Left cardiac atrium (tissue), 4 donors: ENCODE measurements around the gene SH2D3C. TPM values are rescaled to one million over a fixed set of nuclear protein-coding genes. Genes with fewer than 3 reads are reported as not detected.

Source experiments
- ATAC-seq, 2 donors: fragments of 200-7000 bp; cut with Tn5 transposase; one replicate each; pipeline ENCODE4 v1.9.1; 2020; ENCODE audit warnings: mild to moderate bottlenecking in 2 of 2, moderate library complexity in 2 of 2
- DNase-seq: peaks from one replicate; pipeline ENCODE4 v3.0.0-alpha.2; 2020
- intact Hi-C, 2 donors: fragments of 100-400 bp; cut with DNase I; formaldehyde crosslinking; loops; one replicate each; pipeline versions ENCODE4 v1.14.1 to v1.15.1; 2022 to 2023
- total RNA-seq, 2 donors: library from RNA; stranded (reverse); fragmentation: NEBNext Ultra II Directional; extraction: Animal tissue kit (Norgen Biotek cat#: 25700); gene quantifications; one replicate each; pipeline ENCODE4 v1.2.1, GENCODE V29; 2021
- donor health status: DM: no; HTN: yes; CAD: no.
- donor health status: DM: no; HTN: yes; CAD: no; lungs with severe emphysema.
- donor health status: DM: yes; HTN: yes; CAD: no.
- donor health status: Dilated cardiomyopathy.

SH2D3C gene
- total RNA-seq, 2 donors from 2014 or later = 18.4 to 21.5 TPM

DNA sequence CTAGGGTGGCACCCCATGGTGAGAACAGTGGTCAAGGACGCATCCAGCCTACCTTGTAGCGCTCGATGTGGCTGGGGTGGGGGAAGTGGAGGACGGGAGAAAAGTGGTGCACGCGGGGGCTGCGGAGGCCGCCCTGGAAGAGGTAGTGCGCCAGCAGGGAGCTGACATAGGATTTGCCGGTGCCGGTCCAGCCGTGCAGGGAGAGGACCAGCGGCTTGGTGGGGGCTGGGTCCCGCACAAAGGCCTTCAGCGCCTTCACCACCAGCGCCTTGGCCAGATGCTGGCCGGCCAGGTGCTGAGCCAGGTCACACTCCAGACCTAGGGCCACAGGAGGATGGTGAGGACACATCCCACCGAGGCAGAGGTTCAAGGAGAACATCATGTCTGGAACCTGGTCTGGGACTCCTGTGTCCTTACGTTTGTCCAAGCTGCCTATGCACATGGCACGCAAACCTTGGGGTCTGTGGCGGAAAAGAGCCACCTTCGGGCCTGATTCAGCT is 44.2 kb downstream of the SH2D3C start:
- intact Hi-C loops = loop anchor here in 1 of 2 donors (1.0 to 2.0 kb wide), 2 partner anchors 51 to 144 kb away; no protein-coding TSS in a partner anchor
- DNase-seq = no peak
- no peak for ATAC-seq

DNA sequence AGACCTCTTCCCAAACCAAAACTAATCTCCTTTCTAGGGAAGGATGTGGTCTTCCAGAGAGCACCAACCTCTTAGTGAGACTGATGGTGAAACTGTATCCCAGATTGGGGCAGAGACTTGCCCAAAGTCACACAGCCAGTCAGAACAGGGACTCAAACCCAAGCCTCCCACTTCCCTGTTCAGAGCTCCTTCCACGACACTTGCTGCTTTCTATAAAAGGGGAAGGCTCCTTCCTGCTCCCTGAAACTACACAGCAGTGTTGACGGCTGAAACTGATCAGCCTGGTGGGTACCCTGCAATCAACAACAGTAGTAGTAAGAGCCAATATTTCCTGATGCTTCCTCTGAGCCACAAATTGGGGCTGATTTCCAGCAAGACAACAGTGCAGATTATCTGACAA is 44.9 kb downstream of the SH2D3C start:
- ATAC-seq (no peak), DNase-seq (no peak)
- intact Hi-C loops = loop anchor here in 1 of 2 donors (1.0 to 2.0 kb wide), 2 partner anchors 51 to 143 kb away; no protein-coding TSS in a partner anchor

DNA sequence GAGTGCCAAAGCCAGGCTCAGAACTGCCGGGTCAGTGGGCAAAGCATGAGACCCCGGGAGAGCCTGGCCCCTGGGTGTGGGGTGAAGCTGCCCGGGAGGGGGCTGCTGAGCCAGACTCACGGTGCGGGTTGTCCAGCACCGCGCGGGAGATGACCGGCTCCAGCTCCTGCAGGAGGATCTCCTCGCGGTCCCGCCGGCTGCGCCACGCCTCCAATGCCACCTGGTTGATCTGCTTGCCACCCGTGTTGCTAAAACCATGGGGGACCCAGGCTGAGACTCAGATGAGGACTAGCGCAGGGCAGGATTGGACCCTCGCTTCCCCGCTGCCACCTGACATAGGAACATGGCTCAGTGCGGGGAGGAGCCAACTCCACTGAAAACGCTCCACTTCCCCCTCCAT is 46.0 kb downstream of the SH2D3C start:
- DNase-seq = no peak
- no peak for ATAC-seq
- intact Hi-C loops = no loop called here

DNA sequence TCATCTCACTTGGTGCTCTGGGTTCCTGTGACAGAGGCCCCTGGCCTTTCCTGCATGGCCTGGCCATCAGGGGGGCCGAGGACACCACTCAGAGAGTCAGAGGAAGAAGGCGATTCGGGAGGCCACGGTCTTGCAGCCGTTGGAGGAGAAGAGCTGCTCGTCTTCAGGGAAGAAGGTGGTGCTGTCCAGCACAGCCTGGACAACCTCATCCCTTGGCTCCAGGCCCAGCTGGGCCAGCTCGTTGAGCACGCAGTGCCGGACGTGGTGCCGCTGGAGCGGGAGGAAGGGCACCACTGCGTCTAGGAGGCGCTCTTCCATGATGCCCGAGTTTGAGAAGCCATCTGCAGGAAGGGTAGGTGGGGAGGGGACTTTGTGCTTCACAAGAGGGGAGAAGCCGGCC is 46.5 kb downstream of the SH2D3C start:
- ATAC-seq (no peak), DNase-seq (no peak)
- intact Hi-C loops = no loop called here

DNA sequence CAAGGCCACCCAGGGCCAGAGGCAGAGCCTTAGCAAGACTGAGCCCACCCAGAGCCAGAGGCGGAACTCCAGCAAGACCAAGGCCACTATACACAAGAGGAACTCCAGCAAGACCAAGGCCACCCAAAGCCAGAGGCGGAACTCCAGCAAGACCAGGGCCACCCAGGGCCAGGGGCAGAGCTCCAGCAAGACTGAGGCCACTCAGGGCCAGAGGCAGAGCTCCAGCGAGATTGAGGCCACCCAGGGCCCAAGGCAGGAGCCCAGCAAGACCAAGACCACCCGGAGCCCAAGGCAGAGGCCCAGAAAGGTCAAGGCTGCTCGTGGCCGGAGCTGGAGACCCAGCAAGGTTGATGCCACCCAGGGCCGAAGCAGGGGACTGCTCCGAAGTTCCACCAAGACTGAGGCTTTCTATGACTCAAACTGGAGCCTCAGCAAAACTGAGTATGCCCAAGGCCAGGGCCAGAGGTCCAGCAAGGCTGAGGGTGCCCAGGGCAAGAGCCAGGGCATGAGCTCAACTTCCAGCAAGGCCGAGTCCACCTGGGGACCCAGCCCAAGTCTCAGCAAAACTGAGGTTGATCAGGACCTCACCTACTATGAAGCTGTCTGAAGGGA is 47.6 kb downstream of the SH2D3C start:
- intact Hi-C loops = no loop called here
- no peak for DNase-seq
- ATAC-seq = no peak

DNA sequence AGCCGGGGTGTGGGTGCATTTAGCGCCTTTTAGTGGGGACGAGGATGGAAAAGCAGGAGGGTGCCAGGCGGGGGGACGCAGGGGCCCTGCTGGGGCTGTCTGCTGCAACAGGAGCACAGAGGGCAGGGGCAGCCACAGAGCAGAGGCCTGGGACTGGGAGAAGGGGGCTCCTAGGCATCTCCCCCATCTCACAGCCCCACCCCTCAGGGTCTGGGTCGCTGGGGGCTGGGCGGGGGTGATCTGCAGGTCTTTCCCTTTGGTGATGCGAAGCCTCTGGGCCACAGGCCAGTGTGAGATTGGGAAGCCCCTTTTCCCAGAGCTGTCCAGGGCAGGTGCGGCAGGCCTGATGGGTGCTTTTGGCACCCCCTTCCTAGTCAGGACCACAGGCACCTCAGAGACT is 48.2 kb downstream of the SH2D3C start:
- DNase-seq = no peak
- intact Hi-C loops = no loop called here
- no peak for ATAC-seq

DNA sequence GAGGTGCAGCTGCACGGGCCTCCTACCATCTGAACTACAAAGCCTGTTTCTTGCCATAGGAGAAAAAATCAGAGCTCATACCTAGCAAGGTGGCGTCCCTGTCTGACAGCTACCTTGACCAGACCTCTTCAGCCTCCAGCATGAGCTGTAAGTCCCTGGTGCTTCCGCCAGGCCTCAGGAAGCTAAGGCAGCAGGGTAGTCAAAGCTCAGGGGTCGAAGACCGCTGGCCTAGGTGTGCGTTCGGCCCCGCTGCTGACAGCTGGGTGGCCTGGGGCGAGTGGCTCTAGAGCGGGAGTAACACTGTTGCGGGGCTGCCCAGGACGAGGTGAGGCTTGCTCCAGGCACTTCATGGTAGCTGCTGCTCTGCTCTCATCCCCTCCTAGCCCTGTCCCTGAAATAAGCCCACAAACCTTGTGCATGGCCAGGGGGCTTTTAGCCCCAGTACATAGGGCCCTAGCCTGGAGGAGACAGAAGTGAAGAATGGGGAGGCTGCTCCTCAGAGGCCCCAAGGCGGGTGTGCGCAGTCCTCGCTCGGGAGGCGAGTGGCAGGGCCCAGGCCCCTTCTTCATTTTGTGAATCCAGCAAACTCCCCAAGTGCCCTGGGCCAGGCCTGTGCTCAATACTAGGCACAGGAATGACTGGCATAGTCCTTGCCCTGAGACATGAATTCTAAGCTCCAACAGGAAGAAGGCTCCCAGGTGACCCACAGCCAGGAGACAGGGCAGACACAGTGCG is 48.8 kb downstream of the SH2D3C start:
- ATAC-seq (no peak), DNase-seq (no peak)
- intact Hi-C loops = loop anchor here in 1 of 2 donors (5.0 kb wide), 1 partner anchor 137 kb away; no protein-coding TSS in a partner anchor

DNA sequence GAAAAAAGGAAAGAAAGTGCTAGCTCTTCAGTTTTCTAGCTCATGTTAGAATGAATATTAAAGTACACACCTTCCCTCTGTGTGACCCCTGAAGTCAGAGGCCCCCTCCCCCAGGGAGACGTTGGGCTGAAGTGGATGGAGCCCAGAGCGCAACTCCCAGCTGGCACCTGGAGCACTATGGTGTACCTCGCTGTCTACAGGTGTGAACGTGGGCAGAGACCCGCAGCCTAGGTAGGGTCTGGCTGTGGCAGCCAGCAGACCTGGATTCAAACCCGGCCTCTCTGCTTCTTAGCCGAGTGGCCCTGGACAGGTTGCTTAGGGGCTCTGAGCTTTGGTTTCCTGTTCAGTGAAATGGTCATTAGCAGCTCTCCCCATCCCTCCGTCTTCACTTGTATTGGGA is 49.7 kb downstream of the SH2D3C start:
- DNase-seq (no peak), ATAC-seq (no peak)
- intact Hi-C loops = loop anchor here in 1 of 2 donors (5.0 kb wide), 1 partner anchor 137 kb away; no protein-coding TSS in a partner anchor

DNA sequence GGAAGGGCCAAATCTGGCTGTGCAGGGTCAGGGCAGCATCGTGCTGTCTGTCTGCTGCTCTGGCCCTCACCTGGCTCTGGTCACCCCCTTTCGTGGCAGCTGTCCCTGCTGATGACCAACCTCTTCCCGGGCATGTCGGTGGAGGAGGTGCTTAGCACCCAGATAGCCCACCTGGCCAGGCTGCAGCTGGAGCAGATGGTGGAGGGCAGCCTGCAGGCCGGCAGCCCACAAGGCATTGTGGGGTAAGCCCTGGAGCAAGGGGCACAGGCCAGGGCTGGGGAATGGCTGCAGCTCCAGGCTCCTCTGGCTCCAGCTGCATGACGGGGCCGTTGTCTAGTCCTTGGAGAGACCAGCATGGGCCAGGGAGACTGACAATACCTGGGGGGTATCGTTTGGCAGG is 51.6 kb downstream of the SH2D3C start:
- no peak for ATAC-seq
- intact Hi-C loops = loop anchor here in 1 of 2 donors (5.0 kb wide), 1 partner anchor 135 kb away; no protein-coding TSS in a partner anchor

DNA sequence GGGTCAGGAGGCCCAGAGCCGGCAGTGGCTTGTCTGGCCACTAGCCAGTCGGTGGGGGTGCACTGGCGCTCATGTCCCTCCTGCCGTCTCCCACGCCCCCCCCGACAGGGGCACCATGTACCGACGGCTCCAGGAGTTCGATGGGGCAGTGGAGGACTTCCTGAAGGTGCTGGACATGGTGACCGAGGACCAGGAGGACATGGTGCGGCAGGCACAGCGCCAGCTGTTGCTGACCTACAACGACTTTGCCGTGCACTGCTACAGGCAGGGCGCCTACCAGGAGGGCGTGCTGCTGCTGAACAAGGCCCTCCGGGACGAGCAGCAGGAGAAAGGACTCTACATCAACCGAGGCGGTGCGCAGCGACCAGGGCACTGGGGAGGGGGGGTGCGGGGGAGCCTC is 54.5 kb downstream of the SH2D3C start:
- ATAC-seq (peak; percentile 20 to 21), DNase-seq (no peak)
- intact Hi-C loops = no loop called here

More for the DNA sequence above, 51.6 kb downstream of the SH2D3C start:
- no peak for DNase-seq

DNA sequence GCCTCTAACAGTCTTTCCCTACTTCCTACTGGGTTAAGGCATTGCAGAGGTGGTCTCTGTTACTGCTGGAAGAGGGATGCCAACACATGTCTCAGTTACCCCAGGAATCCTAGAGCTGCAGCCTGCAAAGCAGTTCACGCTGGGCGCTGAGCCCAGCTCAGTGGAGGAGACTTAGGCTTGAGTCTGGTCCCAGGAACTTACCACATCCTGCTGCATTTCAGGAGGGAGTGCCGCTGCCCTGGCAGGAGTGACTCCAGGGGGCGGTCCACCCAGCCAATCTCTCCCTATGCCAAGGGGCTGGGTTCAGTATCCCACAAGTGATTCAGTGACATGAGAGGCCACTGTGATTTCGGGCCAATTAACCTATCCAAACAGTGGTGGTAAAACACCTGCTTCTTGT is 55.0 kb downstream of the SH2D3C start:
- peak; percentile 27 to 64 for ATAC-seq

DNA sequence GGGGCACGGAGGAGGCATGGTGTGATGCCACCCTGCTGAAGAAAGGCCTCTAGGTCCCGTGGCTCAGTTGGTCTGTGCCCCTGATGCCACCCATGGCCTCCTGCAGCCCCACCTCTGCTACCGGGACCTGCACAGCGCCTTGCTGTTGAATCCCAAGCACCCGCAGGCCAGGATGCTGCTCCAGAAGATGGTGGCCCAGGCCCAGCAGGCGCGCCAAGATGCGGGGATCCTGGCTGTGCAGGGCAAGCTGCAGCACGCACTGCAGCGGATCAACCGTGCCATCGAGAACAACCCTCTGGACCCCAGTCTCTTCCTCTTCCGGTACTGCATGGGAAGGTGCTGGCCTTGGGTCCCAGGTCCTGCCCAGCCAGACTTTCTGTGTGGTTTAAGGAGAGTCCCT is 55.5 kb downstream of the SH2D3C start:
- intact Hi-C loops = no loop called here
- DNase-seq = no peak
- ATAC-seq = no peak

More for the DNA sequence above, 55.0 kb downstream of the SH2D3C start:
- DNase-seq = no peak
- intact Hi-C loops = no loop called here

DNA sequence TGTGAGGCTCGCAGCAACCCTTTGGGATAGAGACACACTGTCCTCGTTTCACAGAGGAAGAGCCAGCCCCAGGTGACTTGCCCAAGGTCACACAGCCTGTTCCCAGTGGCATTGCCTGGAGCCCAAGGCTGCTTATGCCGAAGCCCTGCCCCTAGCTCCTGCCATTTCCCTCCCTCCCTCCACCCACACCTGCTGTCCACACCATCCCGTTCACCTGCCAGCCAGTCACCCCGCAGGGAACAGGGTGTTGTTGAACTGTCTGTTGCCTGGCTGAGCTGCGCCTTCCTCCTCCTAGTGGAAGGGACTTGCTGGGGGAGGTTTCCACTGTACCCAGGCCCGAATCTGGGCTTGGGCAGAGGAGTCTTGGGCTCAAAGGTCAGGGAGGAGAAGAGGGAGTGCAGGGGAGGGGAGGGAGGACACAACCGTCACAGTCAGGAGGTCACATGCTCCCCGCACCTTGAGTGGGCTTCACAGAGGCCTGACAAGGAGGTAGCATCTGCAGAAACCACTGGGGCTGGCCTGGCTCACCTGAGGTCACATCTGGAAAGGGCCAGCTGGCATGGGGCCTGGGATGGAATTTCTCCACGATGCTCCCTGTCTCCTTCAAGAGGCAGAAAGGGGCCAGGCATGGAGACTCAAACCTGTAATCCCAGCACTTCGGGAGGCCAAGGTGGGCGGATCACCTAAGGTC is 56.3 kb downstream of the SH2D3C start:
- DNase-seq (no peak), ATAC-seq (no peak)
- intact Hi-C loops = no loop called here

DNA sequence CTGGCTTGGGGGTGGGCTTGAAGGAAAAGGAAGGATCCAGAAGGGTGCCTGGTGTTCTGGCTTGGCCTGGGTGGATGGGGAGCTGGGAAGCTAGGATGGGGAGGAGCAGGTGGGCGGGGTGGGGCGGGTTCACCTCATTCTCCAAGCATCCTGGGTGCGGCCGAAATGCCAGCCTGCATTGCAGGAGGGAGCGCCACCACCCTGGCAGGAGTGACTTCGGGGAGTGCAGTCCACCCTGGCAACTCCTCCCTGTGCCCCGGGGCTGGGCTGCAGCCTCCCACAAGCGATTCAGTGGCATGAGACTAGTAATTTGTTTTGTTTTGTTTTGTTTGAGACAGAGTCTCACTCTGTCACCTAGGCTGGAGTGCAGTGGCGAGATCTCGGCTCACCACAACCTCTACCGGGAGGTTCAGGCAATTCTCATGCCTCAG is 57.1 kb downstream of the SH2D3C start:
- DNase-seq (no peak), ATAC-seq (no peak)
- intact Hi-C loops = no loop called here

DNA sequence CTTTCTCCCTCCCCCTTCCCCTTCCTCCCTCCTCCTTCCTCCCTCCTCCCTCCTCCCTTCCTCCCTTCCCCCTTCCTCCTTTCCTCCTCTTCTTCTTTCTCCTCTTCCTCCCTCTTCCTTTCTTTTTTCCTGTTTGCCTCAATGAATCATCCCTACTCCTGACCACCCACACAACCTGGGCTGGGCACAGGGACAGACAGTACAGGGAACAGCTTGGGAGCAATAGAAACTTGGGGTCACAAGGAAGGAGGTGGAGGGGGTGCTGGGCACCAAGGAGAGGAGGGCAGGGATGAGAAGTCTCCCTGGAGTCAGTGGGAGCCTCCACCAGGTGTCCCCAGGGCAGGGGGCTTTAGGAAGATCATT is 57.6 kb downstream of the SH2D3C start:
- intact Hi-C loops = no loop called here
- DNase-seq = no peak
- no peak for ATAC-seq

DNA sequence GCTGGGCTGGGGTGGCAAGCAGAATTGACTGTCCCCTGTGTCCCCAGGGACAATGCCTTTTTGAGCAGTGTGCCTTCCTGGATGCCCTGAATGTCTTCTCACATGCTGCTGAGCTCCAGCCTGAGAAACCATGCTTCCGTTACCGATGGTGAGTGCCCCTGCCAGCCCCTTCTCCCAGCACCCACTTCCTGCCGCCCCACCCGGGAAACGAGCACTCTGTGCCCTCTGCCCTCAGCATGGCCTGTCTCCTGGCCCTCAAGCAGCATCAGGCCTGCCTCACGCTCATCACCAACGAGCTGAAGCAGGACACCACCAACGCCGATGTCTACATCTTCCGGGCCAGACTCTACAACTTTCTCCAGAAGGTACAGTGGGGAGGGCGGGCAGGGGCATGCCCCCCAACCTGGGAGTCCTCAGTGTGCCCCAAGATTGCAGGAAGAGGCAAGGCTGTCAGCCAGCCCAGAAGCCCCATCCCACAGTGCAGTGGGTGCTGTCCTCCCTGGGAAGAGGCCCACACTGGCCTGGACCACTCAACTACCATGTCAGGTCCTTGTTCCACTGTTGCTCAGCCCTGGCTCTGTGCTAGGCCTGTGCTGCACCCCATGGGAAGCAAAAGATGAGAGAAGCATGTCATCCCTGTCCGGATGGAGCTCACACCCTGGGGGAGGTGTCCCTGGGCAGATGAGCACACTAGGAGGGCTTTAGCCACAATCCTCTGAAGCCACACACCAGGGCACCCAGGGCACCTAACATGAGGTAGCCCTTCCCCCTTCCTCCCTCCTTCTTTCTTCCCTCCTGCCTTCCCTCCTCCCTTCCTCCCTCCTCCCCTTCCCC is 58.2 kb downstream of the SH2D3C start:
- intact Hi-C loops = no loop called here
- DNase-seq (no peak), ATAC-seq (no peak)

DNA sequence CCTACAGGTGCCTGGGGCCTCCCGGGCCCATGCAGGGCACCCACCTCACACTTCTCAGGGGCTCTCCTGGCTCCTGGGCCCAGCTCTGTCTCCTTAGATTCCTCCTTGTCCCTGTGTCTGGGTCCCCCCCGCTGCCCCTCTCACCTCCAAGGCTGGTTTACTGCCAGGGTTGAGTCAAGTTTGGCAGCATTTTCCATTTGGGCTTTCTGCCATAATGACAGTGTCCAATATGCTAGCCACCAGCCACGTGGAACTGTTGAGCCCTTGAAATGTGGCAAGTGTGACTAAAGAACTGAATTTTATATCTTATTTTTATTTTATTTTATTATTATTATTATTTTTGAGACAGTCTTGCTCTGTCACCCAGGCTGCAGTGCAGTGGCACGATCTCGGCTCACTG is 60.7 kb downstream of the SH2D3C start:
- DNase-seq (no peak), ATAC-seq (no peak)
- intact Hi-C loops = no loop called here

DNA sequence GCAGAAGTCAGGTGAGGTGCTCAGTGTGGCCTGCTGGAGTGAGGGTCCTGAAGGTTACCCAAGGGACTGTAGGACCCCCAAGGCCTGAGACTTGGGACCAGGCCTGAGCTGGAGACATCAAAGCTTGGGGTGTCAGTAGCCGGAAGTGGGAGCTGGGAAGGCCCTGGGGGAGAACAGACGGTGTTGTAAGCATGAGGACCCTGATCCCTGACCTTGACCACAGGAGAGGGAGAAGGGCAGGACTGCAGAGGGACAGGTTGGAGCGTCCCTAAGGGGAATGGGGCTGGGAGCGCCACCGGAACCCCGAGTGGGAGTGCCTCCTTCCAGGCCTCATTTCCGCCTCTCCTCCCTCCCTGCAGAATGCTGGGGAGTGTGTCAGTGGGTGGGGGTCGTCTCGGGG is 62.1 kb downstream of the SH2D3C start:
- no peak for ATAC-seq
- intact Hi-C loops = no loop called here
- DNase-seq = no peak
